HG03442 (cell line): ENCODE measurements around the gene KDSR.
A peak's percentile ranks its signal among the peaks of the same experiment; 100 is the strongest.

Experiments
- ATAC-seq: cut with Tn5 transposase; IDR thresholded peaks from one replicate; pipeline ENCODE4 v1.9.1; 2021; ENCODE audit warnings: mild to moderate bottlenecking, moderate library complexity; ENCODE audit not compliant: unreplicated experiment

Gene KDSR

DNA sequence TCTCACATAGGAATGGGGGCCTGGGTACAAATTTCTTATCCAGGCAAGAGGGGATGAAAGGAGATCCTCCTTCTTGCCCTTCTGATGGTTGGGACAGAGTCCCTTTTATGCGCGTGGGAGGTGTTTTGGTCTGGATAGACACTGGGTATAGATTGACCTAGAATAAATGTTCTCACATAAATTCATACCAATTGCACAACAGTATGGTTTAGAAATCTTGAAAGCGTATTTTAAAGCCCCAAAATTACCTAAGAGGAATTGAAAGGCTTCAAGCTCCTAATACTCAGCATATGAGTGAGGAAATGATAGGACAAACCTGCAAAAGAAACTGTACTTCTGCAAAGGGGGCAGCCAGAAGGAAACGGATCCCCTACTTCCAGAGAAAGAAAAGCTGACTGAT, 44.8 kb downstream of the KDSR start:
- no peak for ATAC-seq

DNA sequence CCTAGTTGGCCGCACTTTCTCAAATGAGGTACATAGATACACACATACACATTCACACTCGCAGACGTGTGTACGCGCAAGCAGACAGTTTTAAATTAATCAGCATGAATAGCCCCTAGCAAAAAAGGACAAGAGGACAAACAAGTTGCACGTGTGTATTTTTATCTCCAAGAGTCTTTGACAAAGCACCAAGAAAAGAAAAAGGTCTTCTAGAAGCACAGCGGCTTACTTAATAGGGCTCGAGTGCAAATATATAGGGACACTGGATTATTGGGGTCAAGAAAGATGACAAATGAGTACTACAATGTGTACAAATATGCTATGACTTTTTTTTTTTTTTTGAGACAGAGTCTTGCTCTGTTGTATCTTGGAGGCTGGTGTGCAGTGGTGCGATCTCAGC, 45.7 kb downstream of the KDSR start:
- ATAC-seq = no peak

DNA sequence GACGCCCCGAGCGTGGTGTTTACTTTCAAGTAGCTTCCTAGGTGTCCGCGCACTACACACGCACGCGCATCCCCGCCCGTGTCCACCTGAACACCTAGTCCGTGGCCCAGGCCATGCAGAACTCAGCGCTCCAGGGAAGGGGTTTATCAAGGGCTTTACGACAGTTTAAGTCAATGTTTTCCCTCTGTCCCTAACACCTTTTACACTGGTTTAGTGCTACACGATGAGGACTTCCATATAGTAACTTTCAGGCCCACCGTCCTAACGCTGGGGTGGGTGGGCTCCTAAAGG, 46.1 kb downstream of the KDSR start:
- no peak for ATAC-seq

DNA sequence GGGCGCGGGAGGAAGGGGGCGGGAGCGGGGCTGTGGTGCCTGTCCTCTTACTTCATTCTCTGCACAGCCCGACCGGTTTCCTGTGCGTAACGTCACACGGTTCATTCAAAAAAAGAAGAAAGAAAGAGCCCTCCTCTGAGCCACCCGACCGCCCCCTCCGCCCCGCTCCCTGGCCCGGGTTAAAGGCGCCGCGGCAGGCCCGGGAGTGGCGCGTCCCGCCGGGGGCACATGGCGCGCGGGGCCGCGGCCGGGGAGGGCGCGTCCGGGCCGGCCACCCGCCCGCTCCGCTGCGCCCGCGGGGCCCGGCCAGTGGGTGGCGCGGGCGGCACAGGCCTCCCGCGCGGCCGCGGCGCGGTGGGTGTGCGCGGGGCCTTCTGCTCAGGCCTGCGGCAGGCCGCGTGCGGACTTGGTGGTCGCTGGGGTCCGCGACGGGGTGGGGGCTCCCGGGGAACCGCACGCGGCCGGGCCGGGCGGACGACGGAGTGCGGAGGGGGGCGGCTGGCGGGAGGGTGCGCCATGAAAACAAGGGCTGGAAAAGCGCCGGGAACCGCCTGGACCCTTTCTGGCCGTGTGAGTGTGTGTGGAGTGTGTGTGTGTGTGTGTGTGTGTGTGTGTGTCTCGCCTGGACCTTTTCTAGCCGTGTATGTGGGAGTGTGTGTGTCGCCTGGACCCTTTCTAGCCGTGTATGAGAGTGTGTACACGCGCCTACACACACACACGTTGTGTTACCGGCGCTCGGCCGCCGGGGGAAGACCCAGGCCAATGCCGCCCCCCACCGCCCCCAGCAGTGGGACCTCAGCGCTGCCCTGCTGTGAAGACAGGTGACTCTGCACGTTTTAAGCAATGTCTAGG, 46.7 kb downstream of the KDSR start:
- peak; percentile 52 for ATAC-seq

DNA sequence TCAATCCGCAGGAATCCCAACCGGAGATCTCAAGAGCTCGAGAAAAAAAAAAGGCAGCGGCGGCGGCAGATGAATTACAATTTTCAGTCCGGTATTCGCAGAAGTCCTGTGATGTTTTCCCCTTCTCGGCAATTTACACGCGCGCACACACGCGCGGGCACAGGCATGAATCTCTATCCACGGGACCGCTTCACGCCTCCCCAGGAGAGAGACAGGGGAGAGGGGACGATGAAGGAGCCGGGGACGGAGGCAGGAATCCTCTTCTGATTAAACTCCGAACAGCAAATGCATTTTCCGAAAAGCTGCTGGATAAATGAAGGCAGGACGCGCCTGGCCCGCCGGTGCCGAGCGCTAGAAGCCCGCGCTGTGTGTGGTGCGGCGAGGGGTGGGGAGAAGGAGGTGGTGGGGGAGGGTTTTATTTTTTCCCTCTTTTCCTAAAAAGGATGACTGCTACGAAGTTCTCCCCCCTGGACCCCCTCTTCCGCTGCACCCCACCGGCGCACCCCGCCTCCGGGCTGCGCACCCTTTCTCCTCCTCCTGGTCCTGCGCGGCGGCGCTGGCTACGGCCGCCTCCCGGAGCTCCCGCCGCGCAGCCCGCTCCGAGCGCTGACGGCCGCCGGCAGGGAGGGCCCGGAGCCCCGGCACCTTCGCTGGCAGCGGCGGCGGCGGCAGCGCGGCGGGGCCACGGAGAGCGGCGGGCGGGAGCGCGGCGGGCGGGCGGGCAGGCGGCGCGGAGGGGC, 47.5 kb downstream of the KDSR start, which contains the start of gene BCL2:
Gene BCL2 (minus strand): TSS at position 387 of the 740 bp plus-strand sequence.
- ATAC-seq = peak; percentile 0

DNA sequence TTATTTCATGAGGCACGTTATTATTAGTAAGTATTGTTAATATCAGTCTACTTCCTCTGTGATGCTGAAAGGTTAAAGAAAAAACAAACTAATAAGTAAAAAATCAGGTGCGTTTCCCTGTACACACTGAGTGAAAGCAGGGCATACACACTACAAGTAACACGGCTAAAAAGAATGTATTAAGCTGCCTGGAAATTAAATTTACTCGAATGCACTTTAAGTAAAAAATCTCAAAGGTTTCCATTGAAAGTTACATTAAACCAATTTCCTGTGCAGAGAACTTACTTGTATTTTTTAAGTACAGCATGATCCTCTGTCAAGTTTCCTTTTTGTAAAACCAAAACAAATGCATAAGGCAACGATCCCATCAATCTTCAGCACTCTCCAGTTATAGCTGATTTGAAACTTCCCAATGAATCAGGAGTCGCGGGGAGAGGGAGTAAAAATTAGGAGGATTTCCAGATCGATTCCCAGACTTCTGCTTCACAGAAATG, 48.1 kb downstream of the KDSR start:
- ATAC-seq = no peak

DNA sequence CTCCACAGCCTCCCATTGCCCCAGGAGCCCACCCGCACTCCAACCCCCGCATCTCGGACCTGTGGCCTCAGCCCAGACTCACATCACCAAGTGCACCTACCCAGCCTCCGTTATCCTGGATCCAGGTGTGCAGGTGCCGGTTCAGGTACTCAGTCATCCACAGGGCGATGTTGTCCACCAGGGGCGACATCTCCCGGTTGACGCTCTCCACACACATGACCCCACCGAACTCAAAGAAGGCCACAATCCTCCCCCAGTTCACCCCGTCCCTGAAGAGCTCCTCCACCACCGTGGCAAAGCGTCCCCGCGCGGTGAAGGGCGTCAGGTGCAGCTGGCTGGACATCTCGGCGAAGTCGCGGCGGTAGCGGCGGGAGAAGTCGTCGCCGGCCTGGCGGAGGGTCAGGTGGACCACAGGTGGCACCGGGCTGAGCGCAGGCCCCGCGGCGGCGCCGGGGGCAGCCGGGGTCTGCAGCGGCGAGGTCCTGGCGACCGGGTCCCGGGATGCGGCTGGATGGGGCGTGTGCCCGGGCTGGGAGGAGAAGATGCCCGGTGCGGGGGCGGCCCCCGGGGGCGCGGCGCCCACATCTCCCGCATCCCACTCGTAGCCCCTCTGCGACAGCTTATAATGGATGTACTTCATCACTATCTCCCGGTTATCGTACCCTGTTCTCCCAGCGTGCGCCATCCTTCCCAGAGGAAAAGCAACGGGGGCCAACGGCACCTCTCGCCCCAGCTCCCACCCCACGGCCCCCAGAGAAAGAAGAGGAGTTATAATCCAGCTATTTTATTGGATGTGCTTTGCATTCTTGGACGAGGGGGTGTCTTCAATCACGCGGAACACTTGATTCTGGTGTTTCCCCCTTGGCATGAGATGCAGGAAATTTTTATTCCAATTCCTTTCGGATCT, 48.8 kb downstream of the KDSR start:
- peak; percentile 36 for ATAC-seq

DNA sequence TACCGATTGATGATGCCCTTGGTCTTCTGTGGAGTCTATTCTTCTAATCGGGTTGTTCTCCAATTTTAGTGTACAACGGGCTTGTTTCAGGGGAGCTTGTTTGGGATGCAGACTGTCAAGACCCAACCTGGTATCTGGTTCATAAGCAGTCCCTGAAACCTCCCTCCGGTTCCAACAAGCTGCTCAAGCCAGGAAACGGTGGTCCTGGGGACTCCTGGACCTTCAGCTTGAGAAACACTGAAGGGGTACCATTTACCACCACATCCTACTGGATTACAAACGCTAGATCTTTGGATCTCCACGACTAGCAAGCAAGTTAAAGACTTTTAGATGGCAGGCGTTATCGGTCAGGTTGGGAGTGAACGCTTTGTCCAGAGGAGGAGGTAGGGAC, 49.5 kb downstream of the KDSR start:
- ATAC-seq = no peak

DNA sequence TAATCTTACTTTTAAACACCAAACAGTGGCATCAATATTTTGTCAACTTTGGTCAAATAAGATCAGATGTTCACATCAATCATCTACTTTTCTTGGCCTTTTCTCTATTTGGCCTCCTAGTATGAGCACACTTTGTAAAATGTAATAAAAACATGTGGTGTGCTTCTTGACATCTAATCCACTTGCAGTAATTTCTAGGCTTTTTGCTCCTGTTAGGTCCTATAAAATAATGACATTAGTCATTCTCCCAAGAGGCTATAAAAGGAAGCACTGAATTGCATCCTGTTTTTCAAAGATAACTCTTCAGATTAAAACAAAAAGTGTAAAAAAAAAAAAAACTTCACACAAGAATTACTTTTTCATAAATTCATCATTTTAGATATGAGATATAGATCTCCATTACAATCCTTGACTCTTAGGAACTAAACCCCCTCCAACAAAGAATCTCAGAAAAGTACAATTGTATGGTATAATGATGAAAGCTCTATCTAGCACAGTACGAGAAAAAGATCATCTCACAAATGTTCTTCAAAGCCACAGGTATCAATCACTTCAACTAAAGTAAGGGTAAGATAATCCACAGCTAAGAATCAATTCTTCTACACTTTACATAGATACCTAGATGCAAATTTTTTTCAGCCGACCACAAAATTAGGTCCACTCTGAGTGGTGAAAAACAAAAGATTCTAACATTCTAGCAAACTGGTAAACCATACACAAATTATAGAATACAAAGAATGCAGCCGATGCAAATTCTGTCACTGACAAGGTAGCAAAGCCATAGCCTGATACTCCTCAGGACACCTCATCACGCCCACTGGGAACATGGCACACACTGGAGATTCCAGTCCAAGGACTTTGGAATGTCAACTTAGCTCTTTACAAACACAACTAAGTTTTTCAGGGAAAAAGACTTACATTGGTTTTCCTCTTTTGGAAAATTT, 50.1 kb downstream of the KDSR start:
- ATAC-seq = no peak

DNA sequence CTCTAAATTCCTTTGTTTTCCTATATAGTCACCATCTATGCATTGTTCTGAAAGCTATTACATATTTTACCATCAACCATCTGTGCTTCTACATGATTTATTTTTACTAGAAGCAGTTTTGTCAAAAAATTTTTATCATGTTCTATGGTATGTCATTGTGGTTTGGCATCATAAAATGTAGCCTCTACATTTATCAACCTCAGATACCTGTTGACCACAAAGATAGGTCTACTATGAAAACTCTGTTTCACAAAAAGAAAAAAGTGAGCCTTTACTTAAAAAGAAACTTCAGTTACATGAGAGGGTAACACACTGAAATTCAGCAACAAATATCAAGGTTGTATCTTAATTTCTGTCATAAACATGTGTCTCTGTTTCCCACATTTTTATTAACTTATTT, 51.1 kb downstream of the KDSR start:
- no peak for ATAC-seq

DNA sequence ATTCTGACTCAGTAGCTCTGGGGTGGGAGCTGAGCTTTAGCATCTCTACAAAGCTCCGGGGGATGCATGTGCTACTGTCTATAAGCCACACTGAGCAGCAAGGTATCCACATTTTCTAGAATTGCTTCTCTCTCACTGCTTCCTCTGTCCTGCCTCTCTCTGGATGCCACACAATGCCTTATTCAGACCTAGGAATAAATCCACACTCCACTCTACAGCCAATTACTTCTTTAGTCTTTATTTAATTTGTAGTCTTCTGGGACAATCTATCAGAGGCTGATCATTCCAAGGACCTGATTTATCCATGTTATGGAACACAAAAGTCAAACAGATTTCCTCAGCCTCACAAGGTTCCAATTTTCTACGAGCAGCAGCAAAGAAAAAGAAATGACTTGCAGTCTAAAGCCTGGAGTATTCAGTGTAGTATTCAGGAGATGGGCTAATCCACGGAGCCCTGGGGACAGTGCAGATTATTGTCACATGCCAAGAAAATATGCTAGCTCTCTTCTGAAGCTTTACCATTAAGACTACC, 51.8 kb downstream of the KDSR start:
- ATAC-seq = no peak

DNA sequence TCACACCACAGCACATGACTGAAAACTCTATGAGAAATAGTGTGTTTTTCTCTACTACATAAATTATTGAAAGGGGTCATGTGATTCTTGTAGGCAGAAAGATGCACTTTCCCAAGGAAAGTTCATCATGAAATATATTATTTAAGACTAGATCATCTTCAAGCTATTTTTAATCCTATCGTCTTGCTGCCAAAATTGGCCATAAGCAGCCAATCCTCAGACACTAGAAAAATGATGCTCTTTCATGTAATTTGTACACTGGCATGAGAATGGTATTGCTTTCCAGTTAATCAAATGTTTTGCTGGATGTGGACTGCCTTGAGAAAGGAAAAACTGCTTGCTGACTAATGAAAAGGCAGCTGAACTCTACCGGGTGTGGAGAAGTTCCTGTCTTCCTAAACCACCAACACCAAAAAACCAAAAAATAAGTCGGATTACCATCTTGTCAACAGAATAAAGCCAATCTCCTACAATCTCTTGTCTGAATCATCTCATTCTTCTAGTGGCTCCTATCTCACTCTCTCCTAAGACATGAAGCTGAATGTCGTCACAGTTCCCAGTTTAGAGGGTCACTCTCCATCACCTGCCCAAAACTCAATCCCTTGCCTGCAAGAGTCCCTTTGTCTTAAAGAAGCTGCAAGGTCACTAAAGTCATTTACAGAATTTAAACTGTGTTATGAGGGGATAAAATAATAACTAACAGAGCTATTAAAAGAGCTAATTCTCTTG, 52.8 kb downstream of the KDSR start:
- no peak for ATAC-seq

DNA sequence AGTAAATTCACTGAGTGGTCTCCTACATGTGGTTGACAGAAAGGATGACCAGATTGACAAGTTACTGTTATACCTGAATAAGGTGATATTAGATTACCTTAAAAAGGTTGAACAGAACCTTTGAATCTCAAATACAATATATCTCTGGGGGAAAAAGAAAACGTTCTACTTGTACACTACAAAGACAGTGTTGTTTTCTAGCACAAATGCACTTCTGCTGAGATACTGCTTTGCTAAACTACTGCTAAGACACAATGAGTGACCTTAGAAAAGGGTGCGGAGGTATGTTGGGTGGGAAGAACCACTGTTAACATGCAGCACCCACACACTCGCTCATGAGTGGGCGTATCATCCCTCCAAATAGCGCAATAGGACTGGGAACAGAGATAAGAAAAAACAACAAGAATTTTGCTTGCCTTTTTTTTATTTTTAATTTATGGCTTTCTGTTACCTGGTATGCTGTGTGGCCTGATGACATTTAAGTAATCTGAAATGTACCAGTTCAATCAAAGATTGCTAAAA, 53.5 kb downstream of the KDSR start:
- no peak for ATAC-seq

DNA sequence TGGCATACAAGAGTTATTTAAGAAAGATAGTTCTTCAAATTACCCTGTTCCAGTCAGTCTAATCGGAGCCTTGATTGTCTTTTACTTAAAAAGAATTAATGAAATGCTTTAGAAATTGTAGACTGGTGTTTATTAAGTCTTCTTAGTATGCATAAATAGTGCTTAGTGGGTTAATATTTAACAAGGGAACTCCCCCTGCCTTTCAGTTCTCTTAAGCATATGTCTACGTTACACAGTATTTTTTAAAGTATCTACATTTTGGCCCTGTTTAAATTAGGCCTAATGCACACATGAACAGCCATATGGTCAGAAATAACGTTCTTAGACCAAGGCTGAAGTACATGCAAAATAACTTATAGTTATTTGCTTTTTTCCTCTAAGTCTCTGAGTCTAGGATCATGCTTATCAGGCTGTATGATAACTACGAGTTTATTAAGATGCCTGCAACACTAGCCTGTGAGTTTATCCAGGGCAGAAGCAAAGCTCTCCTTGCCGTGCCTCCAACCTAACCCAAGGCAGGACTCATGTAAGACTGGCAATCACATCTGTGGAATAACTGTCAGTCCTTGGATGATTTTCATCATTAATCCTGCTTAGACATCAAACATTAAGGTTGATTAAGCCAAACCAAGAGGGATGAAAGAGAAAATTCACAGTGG, 54.1 kb downstream of the KDSR start:
- peak; percentile 26 for ATAC-seq

DNA sequence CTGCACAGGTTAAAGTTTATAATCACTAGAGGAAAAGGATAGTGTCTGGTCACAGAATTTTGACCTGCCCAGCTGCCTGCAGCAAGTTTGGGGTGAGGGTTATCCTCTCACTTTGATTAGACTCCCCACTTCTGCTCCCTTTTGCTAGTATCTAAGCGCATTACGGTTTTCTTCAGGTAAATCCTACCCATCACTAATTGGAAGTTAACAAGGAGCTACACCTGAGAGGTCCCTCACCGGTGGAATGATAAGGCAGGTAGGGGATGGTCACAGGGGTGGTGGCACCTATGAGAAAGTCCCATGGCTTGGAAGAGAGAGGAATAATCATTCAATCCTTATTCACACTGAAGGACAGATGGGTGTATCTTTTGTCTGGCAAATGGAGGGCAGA, 55.0 kb downstream of the KDSR start:
- ATAC-seq = peak; percentile 1

DNA sequence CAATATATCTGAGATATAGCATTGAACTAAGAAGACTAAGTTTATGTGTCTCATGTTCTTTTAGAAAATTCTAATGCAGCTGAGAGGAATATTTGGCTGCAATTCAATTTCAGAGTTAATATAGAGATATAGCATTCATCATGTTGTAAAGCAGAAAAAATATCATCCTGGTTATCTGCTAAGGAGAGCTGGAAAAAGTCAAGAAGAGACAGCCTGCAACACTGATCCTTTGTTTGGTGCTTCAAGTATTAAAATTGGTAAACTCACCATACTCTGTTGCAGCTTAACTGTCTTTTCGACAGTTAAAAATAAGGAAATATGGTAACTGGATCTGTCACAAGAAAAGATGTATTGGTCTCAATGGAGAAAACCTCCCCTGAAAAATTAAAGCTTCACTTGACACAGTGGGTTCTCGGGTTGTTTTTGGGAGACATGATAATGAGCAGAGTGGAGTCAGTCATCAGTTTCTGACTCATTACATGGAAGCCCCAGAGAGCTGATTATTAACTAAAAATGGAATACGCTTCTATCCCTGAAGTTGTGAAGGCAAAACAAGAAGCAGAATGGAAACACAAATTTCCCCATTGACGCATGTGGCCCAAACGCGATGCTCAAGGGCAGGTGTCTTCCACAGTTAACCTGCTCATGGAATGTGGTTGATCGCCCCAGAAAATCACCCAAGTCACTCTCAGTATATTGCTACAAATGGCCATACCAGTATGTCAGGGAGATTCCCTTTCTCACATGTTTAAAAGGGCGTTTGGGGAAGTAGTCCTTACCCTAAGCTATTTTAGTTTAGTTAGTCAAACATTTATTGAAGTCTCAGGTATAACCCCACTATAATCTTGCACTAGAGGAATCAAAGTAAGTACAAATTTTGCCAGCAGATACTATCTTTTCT, 55.6 kb downstream of the KDSR start:
- ATAC-seq = peak; percentile 63

DNA sequence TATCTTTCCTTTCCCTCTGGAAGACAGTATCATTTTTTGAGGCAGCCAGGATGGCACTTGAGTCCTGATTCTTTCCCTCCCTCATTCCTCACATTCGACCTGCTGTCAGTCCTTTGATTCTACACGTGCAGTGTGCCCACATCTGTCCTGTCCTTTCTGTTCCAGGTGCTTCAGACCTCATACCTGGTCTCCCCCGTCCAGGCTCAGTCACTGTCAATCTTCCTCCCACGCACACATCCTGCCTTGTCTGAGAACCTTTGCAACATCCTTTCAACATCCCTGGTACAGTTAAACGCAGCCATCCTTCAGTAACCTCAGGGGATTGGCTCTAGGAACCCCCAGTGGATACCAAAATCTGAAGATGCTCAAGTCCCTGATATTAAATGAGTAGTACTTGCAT, 57.6 kb downstream of the KDSR start:
- no peak for ATAC-seq
